K562 (cell line): ENCODE data around the gene NKAIN1. TPM values are rescaled to one million over a fixed set of nuclear protein-coding genes. Genes with fewer than 3 reads are reported as not detected.

Experiments
- ATAC-seq: fragments of 200-7000 bp; cut with Tn5 transposase; 3 replicates; pipeline ENCODE4 v1.9.1; 2020; ENCODE audit warnings: moderate library complexity
- BruUV-seq: library from RNA; stranded (reverse); fragments of 400-500 nt; replicated peaks from 2 replicates; lab custom pipeline; 2021; lab: Mats Ljungman, UMichigan
- CTCF ChIA-PET: fragments of 300-600 bp; formaldehyde crosslinking; extraction: SDS; loops from one replicate; lab custom pipeline; 2021; ENCODE audit warnings: low intra/inter-chr PET ratio; lab: Yijun Ruan, JAX
- POLR2A ChIA-PET: fragments of 300-600, 350-650 bp; sonication (Branson Sonifier 250); formaldehyde crosslinking; extraction: SDS; loops from one replicate; lab custom pipeline; 2021; ENCODE audit warnings: antibody characterized with exemption, inconsistent platforms; lab: Yijun Ruan, JAX
- DNase-seq, 4 experiments: peaks; one replicate each; pipeline versions ENCODE4 v3.0.0 to v3.0.0-alpha.2; 2011 to 2018; ENCODE audit warnings: low spot score in 3 of 4, mixed read lengths in 3 of 4; ENCODE audit errors: extremely low read depth in 1 of 4
- FAIRE-seq: peaks from 2 replicates; lab custom pipeline; 2011; peaks lifted over from hg19 to GRCh38; lab: Jason Lieb, UNC
- H2AFZ ChIP-seq: 2 replicates; pipeline ENCODE4 v1.6.0; 2011; ENCODE audit warnings: low read depth, low read length, control low read depth, inconsistent platforms
- H3K27ac ChIP-seq: fragments of 200-600 bp; 3 replicates; pipeline ENCODE4 v1.8.0; 2011; ENCODE audit warnings: low read depth, mild to moderate bottlenecking, control low read depth, inconsistent platforms, low read length, moderate library complexity, mixed read lengths; ENCODE audit errors: extremely low read depth
- H3K27me3 ChIP-seq, 2 experiments: fragments of 300-600 bp in 1 of 2; 2 replicates in 1 of 2; 3 replicates in 1 of 2; pipeline versions ENCODE4 v1.6.0 to v1.8.0; 2011; ENCODE audit warnings: inconsistent platforms in 2 of 2, low read length in 2 of 2, mild to moderate bottlenecking in 1 of 2, mixed read lengths in 1 of 2, moderate library complexity in 1 of 2; ENCODE audit not compliant: control insufficient read depth in 2 of 2, insufficient read depth in 2 of 2
- H3K36me3 ChIP-seq: fragments of 300-600 bp; 3 replicates; pipeline ENCODE4 v1.8.0; 2011; ENCODE audit warnings: mild to moderate bottlenecking, low read length, inconsistent platforms; ENCODE audit not compliant: control insufficient read depth, insufficient read depth
- H3K4me1 ChIP-seq, 2 experiments: fragments of 200-600 bp in 1 of 2; replicated peaks in 1 of 2; 2 replicates in 1 of 2; 3 replicates in 1 of 2; pipeline versions ENCODE4 v1.5.1 to v1.8.0; 2011; ENCODE audit warnings: inconsistent platforms in 2 of 2, low read length in 2 of 2, mild to moderate bottlenecking in 1 of 2, mixed read lengths in 1 of 2, moderate library complexity in 1 of 2; ENCODE audit not compliant: control insufficient read depth in 2 of 2, insufficient read depth in 2 of 2
- H3K4me2 ChIP-seq: 2 replicates; pipeline ENCODE4 v1.6.1; 2011; ENCODE audit warnings: low read length, control low read depth, inconsistent platforms, mixed read lengths; ENCODE audit not compliant: insufficient read depth
- H3K4me3 ChIP-seq: fragments of 200-600 bp; sonication (generic), shearing (Covaris generic); 2 replicates; pipeline ENCODE4 v1.5.1; 2016; ENCODE audit warnings: control low read depth, inconsistent platforms
- H3K79me2 ChIP-seq: fragments of 200-600 bp; 3 replicates; pipeline ENCODE4 v1.8.0; 2011; ENCODE audit warnings: low read length, inconsistent platforms; ENCODE audit not compliant: control insufficient read depth, insufficient read depth
- H3K9ac ChIP-seq, 2 experiments: 2 replicates each; pipeline versions ENCODE4 v1.6.0 to v1.6.1; 2011; ENCODE audit warnings: low read depth in 2 of 2, low read length in 2 of 2, control low read depth in 1 of 2, inconsistent platforms in 1 of 2, mild to moderate bottlenecking in 1 of 2, mixed read lengths in 1 of 2; ENCODE audit not compliant: insufficient read depth in 1 of 2
- H3K9me1 ChIP-seq: one replicate; pipeline ENCODE4 v1.6.0; 2011; ENCODE audit warnings: inconsistent platforms, mild to moderate bottlenecking, low read length, moderate library complexity; ENCODE audit not compliant: control insufficient read depth, insufficient read depth
- H3K9me3 ChIP-seq: replicated peaks from 2 replicates; pipeline ENCODE4 v1.5.1; 2011; ENCODE audit warnings: low read depth, low read length, inconsistent platforms; ENCODE audit not compliant: control insufficient read depth, insufficient read depth
- H4K20me1 ChIP-seq: replicated peaks from 2 replicates; pipeline ENCODE4 v1.6.1; 2011; ENCODE audit warnings: low read length, inconsistent platforms, mixed read lengths; ENCODE audit not compliant: control insufficient read depth, insufficient read depth
- ATF3 ChIP-seq, 2 experiments: fragments of 450-650 bp in 1 of 2; sonication (generic) in 1 of 2; formaldehyde crosslinking in 1 of 2; IDR thresholded peaks in 1 of 2; conservative IDR thresholded peaks in 1 of 2; 2 replicates each; pipeline versions ENCODE4 v1.6.1 to v1.8.1; 2016 to 2023; ENCODE audit warnings: mild to moderate bottlenecking in 2 of 2, moderate library complexity in 2 of 2, inconsistent platforms in 1 of 2, missing genetic modification reagents in 1 of 2
- CBX2 ChIP-seq: fragments of 200-600 bp; sonication (generic); IDR thresholded peaks from one replicate; pipeline ENCODE4 v1.6.1; 2012; ENCODE audit warnings: mild to moderate bottlenecking, low read length, inconsistent platforms; ENCODE audit not compliant: insufficient read depth, poor library complexity, severe bottlenecking
- ERF ChIP-seq: fragments of 450-650 bp; formaldehyde crosslinking; IDR thresholded peaks from 2 replicates; pipeline ENCODE4 v1.4.0; 2020; ENCODE audit warnings: mild to moderate bottlenecking, mixed read lengths
- HINFP ChIP-seq: fragments of 450-650 bp; conservative IDR thresholded peaks from 2 replicates; pipeline ENCODE4 v1.6.1; 2016; ENCODE audit warnings: missing genetic modification characterization, low read depth, mild to moderate bottlenecking, control low read depth, missing compliant biosample characterization
- JUND ChIP-seq, 2 experiments: IDR thresholded peaks; 2 replicates in 1 of 2; 3 replicates in 1 of 2; pipeline ENCODE4 v1.6.1; 2011; ENCODE audit warnings: borderline replicate concordance in 2 of 2, low read depth in 2 of 2, low read length in 2 of 2, improper control_type of control experiment in 1 of 2, missing biosample characterization in 1 of 2, missing genetic modification characterization in 1 of 2, missing genetic modification reagents in 1 of 2
- LARP7 ChIP-seq: fragments of 450-650 bp; IDR thresholded peaks from 2 replicates; pipeline ENCODE4 v1.6.1; 2016
- POLR2G ChIP-seq: fragments of 200-400 bp; formaldehyde crosslinking; IDR thresholded peaks from 2 replicates; pipeline ENCODE4 v1.6.1; 2017; ENCODE audit warnings: low read depth, mild to moderate bottlenecking, antibody characterized with exemption, low read length, moderate library complexity
- SMARCB1 ChIP-seq: IDR thresholded peaks from 2 replicates; pipeline ENCODE4 v1.6.1; 2011; ENCODE audit warnings: improper control_type of control experiment, low read depth; ENCODE audit not compliant: insufficient read length
- SRSF9 ChIP-seq: fragments of 200-400 bp; formaldehyde crosslinking; IDR thresholded peaks from 2 replicates; pipeline ENCODE4 v1.6.1; 2017; ENCODE audit warnings: low read depth, low read length, borderline replicate concordance
- WGBS: fragments of 100-300 bp; shearing (Covaris generic); methylation state at CpG from one replicate; pipeline ENCODE4 v1.1.6; 2016; ENCODE audit warnings: low coverage, mixed read lengths; ENCODE audit not compliant: insufficient coverage; ENCODE audit errors: missing lambda C conversion rate; 5-methylcytosine and 5-hydroxymethylcytosine counted together
- in situ Hi-C: fragments of 300-500 bp; cut with MboI; formaldehyde crosslinking; loops from 4 replicates; pipeline ENCODE4 v1.15.0; 2018; ENCODE audit warnings: inconsistent platforms, mixed read lengths
- intact Hi-C: fragments of 100-400 bp; cut with micrococcal nuclease; formaldehyde crosslinking; loops from 2 replicates; pipeline ENCODE4 v1.14.2; 2022
- polyA plus RNA-seq, 8 experiments: library from polyadenylated mRNA; depleted of rRNA in 4 of 8; stranded (reverse) in 5 of 8; unstranded in 3 of 8; fragments of >200 nt; fragmentation: Nextera tagmentation in 2 of 8; fragmentation: Illumina TruSeq in 1 of 8; extraction: Ambion mirVana in 2 of 8; extraction: Trizol in 1 of 8; gene quantifications; 2 replicates each; pipeline versions ENCODE4 v1.2.1 to v1.2.3, GENCODE V29; 2011 to 2014; ENCODE audit warnings: inconsistent platforms in 1 of 8, missing spikeins in 1 of 8
- total RNA-seq, 7 experiments: library from RNA; depleted of rRNA in 6 of 7; stranded (reverse); fragments of >200 nt in 6 of 7; fragmentation: Illumina TruSeq in 2 of 7; extraction: Trizol in 2 of 7; gene quantifications; 2 replicates each; pipeline versions ENCODE4 v1.2.1 to v1.2.3, GENCODE V29; 2011 to 2021; ENCODE audit warnings: low replicate concordance in 1 of 7

Gene NKAIN1
- total and polyA plus RNA-seq, 9 of the 15 experiments (the other 6 are each of a cell fraction or from before 2014, with no cell fraction given), result 0.03 to 0.22 (median 0.04) TPM; not detected in 3

GRCh38 chr1:31248276-31248675 is 8.6 kb upstream of the NKAIN1 start (continued):
- no peak for TF ChIP-seq SMARCB1
- no peak for TF ChIP-seq JUND (IDR thresholded peaks at IDR 0.05; ENCODE audit: borderline replicate concordance, low read depth, low read length)
- no peak for TF ChIP-seq JUND (tag; IDR thresholded peaks at IDR 0.05; ENCODE audit: borderline replicate concordance, low read depth, low read length)
- no peak for TF ChIP-seq CBX2
- no peak for TF ChIP-seq SRSF9
- no peak for TF ChIP-seq ERF
- TF ChIP-seq, all 486 proteins: peak for 0

GRCh38 chr1:31244326-31244725 is 4.6 kb upstream of the NKAIN1 start:
- Histone ChIP-seq H3K27ac (no peak overlapping the region), H2AFZ (no peak overlapping the region), H3K79me2 (no peaks in the 10 kb centered on the region), H3K9ac (no peak overlapping the region), H4K20me1 (no peaks in the 10 kb centered on the region; the same call in 1 of the 2 replicates), H3K4me1 (peaks cover 0 to 5% of the 10 kb centered on the region in 2 experiments; a peak in 2 of 5 replicates), H3K4me3 (no peak overlapping the region), H3K9me1 (no peaks in the 10 kb centered on the region), H3K9me3 (no peaks in the 10 kb centered on the region), H3K27me3 (peaks cover 35 to 44% of the 10 kb centered on the region in 2 experiments), H3K4me2 (no peak overlapping the region), H3K36me3 (no peaks in the 10 kb centered on the region)
- FAIRE-seq (no peak), ATAC-seq (no peak), DNase-seq (no peak)
- TF ChIP-seq HINFP (tag) (no peak), ATF3 (IDR thresholded peaks at IDR 0.05) (0 out of 2 replicates have a peak, but pooled peaks have one; percentile 20), ATF3 (CRISPR knock-in tag; conservative IDR thresholded peaks at IDR 0.05) (no peak), LARP7 (no peak), POLR2G (no peak)
- BruUV-seq, result no TSS peak
- 0% methylated on average over 4 of the region's 4 CpGs for WGBS
- in situ Hi-C loops (no loop called here), intact Hi-C loops (no loop called here)
- ChIA-PET CTCF (no interaction called here), POLR2A (interaction anchor here (0.6 to 1.0 kb wide), 2 partner anchors 11 to 86 kb away, joined by 3 read pairs; no protein-coding TSS in a partner anchor)
